Dedifferentiated amniotic fluid mesenchymal stem cell (primary cell): ENCODE results near the gene C1orf50.
"Not testable (repeated sequence)": the region's sequence is repeated elsewhere in the genome, so short reads cannot be mapped to it uniquely, and the experiment has no call there.

Source experiments
- DNase-seq: peaks from one replicate; pipeline ENCODE4 v3.0.0-alpha.2; 2016; ENCODE audit errors: extremely low spot score

Gene C1orf50

GRCh38 chr1:42801832-42802473, 34.9 kb downstream of the C1orf50 start:
- DNase-seq = no peak

GRCh38 chr1:42806171-42806570, 39.1 kb downstream of the C1orf50 start:
- no peak for DNase-seq

- DNase-seq = no peak
These were observed 39.5 kb downstream of the C1orf50 start for GRCh38 chr1:42806593-42806992.

- DNase-seq = no peak
These were observed 40.1 kb downstream of the C1orf50 start for GRCh38 chr1:42807056-42807668.

- not testable (repeated sequence) for DNase-seq
These were observed 47.8 kb downstream of the C1orf50 start for GRCh38 chr1:42814815-42815214.

- DNase-seq = no peak
These were observed 49.0 kb downstream of the C1orf50 start for GRCh38 chr1:42815941-42816584.

GRCh38 chr1:42816585-42817439, 49.8 kb downstream of the C1orf50 start, which contains the start of the genes ERMAP and SVBP:
ERMAP (plus strand) TSS chr1:42817122; CDS start chr1:42830449, 13,327 bp downstream.
SVBP (minus strand) TSS chr1:42817397; CDS start chr1:42816544, 853 bp downstream.
- peak; percentile 78 for DNase-seq

GRCh38 chr1:42817440-42817767, 50.4 kb downstream of the C1orf50 start:
- no peak for DNase-seq

GRCh38 chr1:42817976-42818375, 50.9 kb downstream of the C1orf50 start:
- DNase-seq = no peak

- no peak for DNase-seq
These were observed 53.8 kb downstream of the C1orf50 start for GRCh38 chr1:42820813-42821212.

GRCh38 chr1:42821690-42822089, 54.6 kb downstream of the C1orf50 start:
- DNase-seq = no peak

- DNase-seq = peak; percentile 60
These were observed 55.8 kb downstream of the C1orf50 start for GRCh38 chr1:42822800-42823392.

- DNase-seq = no peak
These were observed 57.5 kb downstream of the C1orf50 start for GRCh38 chr1:42824481-42825035.

GRCh38 chr1:42825036-42825851, 58.2 kb downstream of the C1orf50 start:
- no peak for DNase-seq
